NCI-H1436 (cell line): ENCODE results near the gene PCDHA1.

Source experiments
- DNase-seq: peaks from one replicate; lab custom pipeline; 2025; lab: John Stamatoyannopoulos, UW

The PCDHA1 gene

GRCh38 chr5:140988608-140989007, 202.7 kb downstream of the PCDHA1 start:
- no peak for DNase-seq

- no peak for DNase-seq
Observed at GRCh38 chr5:140989254-140990020, 203.5 kb downstream of the PCDHA1 start.

GRCh38 chr5:140992828-140993227, 206.9 kb downstream of the PCDHA1 start:
- DNase-seq: no peak

- DNase-seq: no peak
Observed at GRCh38 chr5:140996060-140996459, 210.1 kb downstream of the PCDHA1 start.

- DNase-seq: no peak
Observed at GRCh38 chr5:140998921-140999410, 213.0 kb downstream of the PCDHA1 start.

- no peak for DNase-seq
Observed at GRCh38 chr5:141001446-141001843, 215.5 kb downstream of the PCDHA1 start.

GRCh38 chr5:141001844-141002604, 216.1 kb downstream of the PCDHA1 start:
- DNase-seq: peak; percentile 38

- no peak for DNase-seq
Observed at GRCh38 chr5:141002605-141002965, 216.6 kb downstream of the PCDHA1 start.

GRCh38 chr5:141003031-141003430, 217.1 kb downstream of the PCDHA1 start:
- DNase-seq: no peak

GRCh38 chr5:141003791-141004611, 218.1 kb downstream of the PCDHA1 start:
- peak; percentile 22 for DNase-seq

- no peak for DNase-seq
Observed at GRCh38 chr5:141007791-141008190, 221.9 kb downstream of the PCDHA1 start.

GRCh38 chr5:141010047-141010793, 224.3 kb downstream of the PCDHA1 start:
- no peak for DNase-seq

GRCh38 chr5:141017943-141018342, 232.0 kb downstream of the PCDHA1 start:
- DNase-seq: no peak

- DNase-seq: no peak
Observed at GRCh38 chr5:141022384-141022783, 236.4 kb downstream of the PCDHA1 start.

- no peak for DNase-seq
Observed at GRCh38 chr5:141031006-141031405, 245.1 kb downstream of the PCDHA1 start.

GRCh38 chr5:141032626-141033025, 246.7 kb downstream of the PCDHA1 start:
- no peak for DNase-seq

- no peak for DNase-seq
Observed at GRCh38 chr5:141039061-141039460, 253.1 kb downstream of the PCDHA1 start.

- peak; percentile 68 for DNase-seq
Observed at GRCh38 chr5:141039517-141039916, 253.6 kb downstream of the PCDHA1 start.

- peak; percentile 91 for DNase-seq
Observed at GRCh38 chr5:141040093-141040770, 254.3 kb downstream of the PCDHA1 start.

GRCh38 chr5:141040771-141041426, 255.0 kb downstream of the PCDHA1 start:
- peak; percentile 99 for DNase-seq

- DNase-seq: no peak
Observed at GRCh38 chr5:141041427-141041785, 255.5 kb downstream of the PCDHA1 start.
